Thyroid gland (tissue), 4 donors: ENCODE results near the gene SLC44A1. TPM values are rescaled to one million over a fixed set of nuclear protein-coding genes. Genes with fewer than 3 reads are reported as not detected.

Experiments used
- DNase-seq, 2 donors: peaks; one replicate each; pipeline ENCODE4 v3.0.0-alpha.2; 2019
- H3K27ac ChIP-seq, 3 donors: fragments of 200-600 bp; sonication (generic); 1 replicate in 2 of 3; 2 replicates in 1 of 3; pipeline ENCODE4 v1.5.1; 2016 to 2019; ENCODE audit warnings: mild to moderate bottlenecking in 1 of 3, moderate library complexity in 1 of 3
- H3K27me3 ChIP-seq: fragments of 200-600 bp; sonication (generic); one replicate; pipeline ENCODE4 v1.5.1; 2019
- H3K36me3 ChIP-seq, 2 donors: fragments of 200-600 bp; sonication (generic); one replicate each; pipeline ENCODE4 v1.5.1; 2016 to 2019
- H3K4me1 ChIP-seq, 2 donors: fragments of 200-600 bp; sonication (generic); one replicate each; pipeline ENCODE4 v1.5.1; 2017 to 2019
- H3K4me3 ChIP-seq, 3 donors: fragments of 200-600 bp; sonication (generic); replicated peaks in 1 of 3; 1 replicate in 2 of 3; 2 replicates in 1 of 3; pipeline ENCODE4 v1.5.1; 2016; ENCODE audit warnings: mild to moderate bottlenecking in 1 of 3
- H3K9me3 ChIP-seq: fragments of 200-600 bp; sonication (generic); one replicate; pipeline ENCODE4 v1.5.1; 2017
- POLR2A ChIP-seq, 2 donors: fragments of 450-650 bp; IDR thresholded peaks; one replicate each; pipeline ENCODE4 v1.6.1; 2017; ENCODE audit warnings: antibody characterized with exemption in 2 of 2, mild to moderate bottlenecking in 2 of 2, moderate library complexity in 1 of 2
- WGBS, 2 donors: methylation state at CpG; one replicate each; pipeline ENCODE4 v1.1.5; 2017; 5-methylcytosine and 5-hydroxymethylcytosine counted together
- intact Hi-C: fragments of 100-400 bp; cut with DNase I; formaldehyde crosslinking; loops from one replicate; pipeline ENCODE4 v1.15.1; 2023
- total RNA-seq, 4 donors: library from RNA; depleted of rRNA; stranded (reverse); fragments of >200 nt; gene quantifications; one replicate each; pipeline ENCODE4 v1.2.3, GENCODE V29; 2016
- TF ChIP-seq, protein P1 (sequence below), 6 experiments: fragments of 200-600 bp in 3 of 6; fragments of 450-650 bp in 3 of 6; sonication (generic) in 3 of 6; IDR thresholded peaks; one replicate each; pipeline ENCODE4 v1.5.1; 2016 to 2019; ENCODE audit warnings: antibody characterized with exemption in 6 of 6, mild to moderate bottlenecking in 2 of 6, inconsistent platforms in 1 of 6, moderate library complexity in 1 of 6

SLC44A1 gene
- total RNA-seq, result 100 to 1,000 TPM; 102 to 144 (median 132) TPM

GRCh38 chr9:105244003-105244733 is at the start of gene SLC44A1:
Gene SLC44A1, plus strand, starts transcription at chr9:105244651. Its CDS starts 218 bp downstream, at chr9:105244869.
- no peaks in the 10 kb centered on the region for H3K9me3 ChIP-seq
- DNase-seq, result peak; percentile 98 to 99
- no peaks in the 10 kb centered on the region for H3K36me3 ChIP-seq
- H3K27me3 ChIP-seq, result no peaks in the 10 kb centered on the region
- TF ChIP-seq, protein P1, sequence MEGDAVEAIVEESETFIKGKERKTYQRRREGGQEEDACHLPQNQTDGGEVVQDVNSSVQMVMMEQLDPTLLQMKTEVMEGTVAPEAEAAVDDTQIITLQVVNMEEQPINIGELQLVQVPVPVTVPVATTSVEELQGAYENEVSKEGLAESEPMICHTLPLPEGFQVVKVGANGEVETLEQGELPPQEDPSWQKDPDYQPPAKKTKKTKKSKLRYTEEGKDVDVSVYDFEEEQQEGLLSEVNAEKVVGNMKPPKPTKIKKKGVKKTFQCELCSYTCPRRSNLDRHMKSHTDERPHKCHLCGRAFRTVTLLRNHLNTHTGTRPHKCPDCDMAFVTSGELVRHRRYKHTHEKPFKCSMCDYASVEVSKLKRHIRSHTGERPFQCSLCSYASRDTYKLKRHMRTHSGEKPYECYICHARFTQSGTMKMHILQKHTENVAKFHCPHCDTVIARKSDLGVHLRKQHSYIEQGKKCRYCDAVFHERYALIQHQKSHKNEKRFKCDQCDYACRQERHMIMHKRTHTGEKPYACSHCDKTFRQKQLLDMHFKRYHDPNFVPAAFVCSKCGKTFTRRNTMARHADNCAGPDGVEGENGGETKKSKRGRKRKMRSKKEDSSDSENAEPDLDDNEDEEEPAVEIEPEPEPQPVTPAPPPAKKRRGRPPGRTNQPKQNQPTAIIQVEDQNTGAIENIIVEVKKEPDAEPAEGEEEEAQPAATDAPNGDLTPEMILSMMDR (IDR thresholded peaks at IDR 0.05), result peak in 1 of 6 experiments; percentile 3
- TF ChIP-seq POLR2A (IDR thresholded peaks at IDR 0.05), result peak; percentile 83 to 93
- WGBS, 2 donors, result 6 to 8% methylated on average over 17 to 21 of the region's 63 CpGs
- H3K27ac ChIP-seq, result peak within 1 kb of the TSS; percentile 88 to 96 (median 89)
- H3K4me3 ChIP-seq, result peak within 1 kb of the TSS; percentile 37 to 64 (median 62)
- H3K4me1 ChIP-seq, result peaks cover 33 to 34% of the 10 kb centered on the region in 2 donors
- intact Hi-C loops, result loop anchor here (10.0 kb wide), 1 partner anchor 171 kb away; no protein-coding TSS in a partner anchor

GRCh38 chr9:105195259-105195658 is 49.2 kb upstream of the SLC44A1 start:
- WGBS, 2 donors, result 75 to 78% methylated on average over 2 of the region's 2 CpGs
- H3K4me1 ChIP-seq, result no peaks in the 10 kb centered on the region
- no peaks in the 10 kb centered on the region for H3K9me3 ChIP-seq
- H3K4me3 ChIP-seq, result no peak overlapping the region
- intact Hi-C loops, result no loop called here
- H3K36me3 ChIP-seq, result no peaks in the 10 kb centered on the region
- DNase-seq, result no peak
- TF ChIP-seq POLR2A (IDR thresholded peaks at IDR 0.05), result no peak
- TF ChIP-seq, protein P1 (IDR thresholded peaks at IDR 0.05), result no peak
- no peak overlapping the region for H3K27ac ChIP-seq
- H3K27me3 ChIP-seq, result no peaks in the 10 kb centered on the region

GRCh38 chr9:105198023-105198422 is 46.4 kb upstream of the SLC44A1 start:
- Histone ChIP-seq H3K9me3 (no peaks in the 10 kb centered on the region), H3K27ac (no peak overlapping the region), H3K4me1 (no peaks in the 10 kb centered on the region), H3K36me3 (no peaks in the 10 kb centered on the region), H3K4me3 (no peak overlapping the region), H3K27me3 (no peaks in the 10 kb centered on the region)
- no peak for DNase-seq
- intact Hi-C loops, result no loop called here
- 97 to 98% methylated on average over 2 of the region's 2 CpGs for WGBS, 2 donors
- TF ChIP-seq, protein P1 (IDR thresholded peaks at IDR 0.05), result no peak
- no peak for TF ChIP-seq POLR2A (IDR thresholded peaks at IDR 0.05)

- Histone ChIP-seq H3K4me3 (no peak overlapping the region), H3K27me3 (no peaks in the 10 kb centered on the region), H3K9me3 (no peaks in the 10 kb centered on the region), H3K27ac (no peak overlapping the region), H3K4me1 (no peaks in the 10 kb centered on the region), H3K36me3 (no peaks in the 10 kb centered on the region)
- 60 to 65% methylated on average over 1 of the region's 1 CpG for WGBS, 2 donors
- no peak for DNase-seq
- intact Hi-C loops, result no loop called here
- TF ChIP-seq POLR2A (IDR thresholded peaks at IDR 0.05), result no peak
- TF ChIP-seq, protein P1 (IDR thresholded peaks at IDR 0.05), result no peak
Measured at GRCh38 chr9:105198865-105199264, 45.6 kb upstream of the SLC44A1 start.

- 90 to 100% methylated on average over 3 of the region's 3 CpGs for WGBS, 2 donors
- DNase-seq, result no peak
- Histone ChIP-seq H3K4me3 (no peak overlapping the region), H3K36me3 (no peaks in the 10 kb centered on the region), H3K27me3 (no peaks in the 10 kb centered on the region), H3K9me3 (no peaks in the 10 kb centered on the region), H3K4me1 (no peaks in the 10 kb centered on the region), H3K27ac (no peak overlapping the region)
- TF ChIP-seq, protein P1 (IDR thresholded peaks at IDR 0.05), result no peak
- TF ChIP-seq POLR2A (IDR thresholded peaks at IDR 0.05), result no peak
- intact Hi-C loops, result no loop called here
Measured at GRCh38 chr9:105204416-105204815, 40.0 kb upstream of the SLC44A1 start.
